NOMO-1 treated with dmso at 0.1 percent for 144 hours (cell line): ENCODE data around the gene EEFSEC.
A peak's percentile ranks its signal among the peaks of the same experiment; 100 is the strongest.

Experiments
- DNase-seq: peaks from one replicate; lab custom pipeline; 2025; ENCODE audit not compliant: unreplicated experiment; lab: John Stamatoyannopoulos, UW

Gene EEFSEC

DNA sequence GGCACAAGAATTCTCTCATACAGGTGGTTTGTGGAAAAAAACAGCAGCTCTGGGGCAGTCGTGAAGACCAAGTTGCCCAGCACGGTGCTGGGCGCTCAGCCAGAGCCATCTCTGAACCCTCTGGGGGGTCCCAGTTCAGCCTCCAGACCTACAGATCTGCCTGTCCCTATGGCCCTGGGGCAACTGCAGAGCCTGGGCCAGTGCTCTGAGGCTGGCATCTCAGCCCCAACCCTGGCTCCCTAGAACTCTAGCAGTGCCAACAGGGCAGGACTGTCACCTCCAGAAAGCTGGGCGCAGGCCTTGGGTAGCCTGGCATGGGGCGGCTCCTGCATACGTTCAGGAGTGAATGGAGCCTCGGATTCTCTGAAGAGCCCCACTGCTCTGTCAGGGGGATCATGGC is 268.7 kb downstream of the EEFSEC start:
- DNase-seq = no peak

GRCh38 chr3:128422762-128423524 is 269.7 kb downstream of the EEFSEC start:
- DNase-seq = no peak

DNA sequence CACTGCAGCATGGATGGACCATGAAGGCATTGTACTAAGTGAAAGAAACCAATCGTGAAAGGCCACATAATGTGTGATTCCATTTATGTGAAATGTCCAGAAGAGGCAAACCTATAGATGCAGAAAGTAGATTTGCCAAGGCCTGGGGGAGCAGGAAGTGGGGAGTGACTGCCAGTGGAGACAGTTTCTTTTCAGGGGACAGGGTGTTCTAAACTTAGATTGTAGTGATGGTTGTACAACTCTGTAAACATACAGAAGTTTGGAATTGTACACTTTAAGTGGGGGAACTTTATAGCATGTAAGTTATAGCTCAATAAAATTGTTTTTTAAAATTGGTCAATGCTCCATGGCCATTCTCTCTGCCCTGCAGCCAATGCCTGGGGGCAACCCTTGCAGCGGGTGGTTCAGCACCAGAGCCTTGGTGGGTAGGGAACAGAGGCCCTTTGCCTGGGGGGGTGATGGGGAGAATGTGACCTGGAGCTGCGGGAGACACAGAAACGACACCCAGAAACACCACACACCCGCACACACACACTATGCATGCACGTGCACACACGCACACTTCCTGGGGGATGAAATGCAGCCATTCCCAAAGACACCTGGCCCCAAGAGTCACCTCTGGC is 270.4 kb downstream of the EEFSEC start:
- DNase-seq = no peak

DNA sequence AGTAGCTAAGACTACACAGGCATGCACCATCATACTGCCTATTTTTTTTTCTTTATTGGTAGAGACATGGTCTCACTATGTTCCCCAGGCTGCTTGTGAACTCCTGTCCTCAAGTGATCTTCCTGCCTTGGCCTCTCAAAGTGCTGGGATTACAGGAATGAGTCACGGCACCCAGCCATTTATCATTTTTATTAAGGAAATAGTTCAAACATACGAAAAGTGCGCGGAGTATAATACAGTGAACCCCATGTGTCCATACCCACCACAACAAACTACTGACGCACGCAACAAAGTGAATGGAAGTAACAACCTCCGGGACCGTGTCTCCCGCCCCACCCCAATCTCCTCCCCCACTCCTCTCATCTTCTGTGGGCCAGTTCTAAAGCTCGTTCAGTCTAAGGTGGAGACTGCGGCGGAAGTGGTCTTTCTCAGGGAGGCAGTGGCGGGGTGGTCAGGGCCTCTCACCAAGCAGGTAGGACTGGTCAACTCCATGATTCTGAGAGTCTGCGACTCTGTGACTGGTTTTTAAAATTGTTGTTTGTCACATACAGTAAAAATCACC is 271.3 kb downstream of the EEFSEC start:
- DNase-seq = no peak

DNA sequence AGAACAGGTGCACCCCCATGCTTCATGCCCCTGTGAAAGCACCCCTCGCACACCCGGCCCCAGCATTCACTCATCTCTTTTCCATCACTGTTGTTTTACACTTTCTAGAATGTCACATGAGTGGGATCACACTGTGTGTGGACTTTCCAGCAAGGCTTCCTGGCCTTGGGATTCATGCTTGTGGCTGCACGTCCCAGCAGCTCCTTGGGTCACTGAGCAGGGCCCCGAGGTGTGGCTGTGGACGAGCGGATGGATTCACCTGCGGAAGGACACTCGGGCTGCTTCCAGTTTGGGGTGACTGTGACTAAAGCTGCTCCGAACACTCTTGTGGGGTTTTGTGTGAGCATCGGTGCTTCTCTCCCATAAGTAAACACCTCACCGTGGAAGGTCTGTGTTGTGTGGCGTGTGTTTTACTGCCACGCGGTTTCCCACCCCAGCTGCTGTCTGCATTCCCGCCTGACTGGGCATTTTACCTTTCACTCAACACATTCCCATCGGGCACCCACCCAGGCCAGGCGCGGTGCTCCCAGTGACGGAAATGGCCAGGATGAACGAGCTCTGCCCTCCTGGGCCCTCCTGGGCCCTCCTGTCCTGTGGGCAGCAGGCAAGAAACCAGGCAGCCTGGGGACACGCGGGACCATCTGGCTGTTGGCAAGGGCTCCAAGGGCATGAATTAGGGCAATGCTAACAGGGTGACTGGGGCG is 272.0 kb downstream of the EEFSEC start:
- no peak for DNase-seq

- no peak for DNase-seq
Measured at GRCh38 chr3:128425846-128426127, 272.5 kb downstream of the EEFSEC start.

DNA sequence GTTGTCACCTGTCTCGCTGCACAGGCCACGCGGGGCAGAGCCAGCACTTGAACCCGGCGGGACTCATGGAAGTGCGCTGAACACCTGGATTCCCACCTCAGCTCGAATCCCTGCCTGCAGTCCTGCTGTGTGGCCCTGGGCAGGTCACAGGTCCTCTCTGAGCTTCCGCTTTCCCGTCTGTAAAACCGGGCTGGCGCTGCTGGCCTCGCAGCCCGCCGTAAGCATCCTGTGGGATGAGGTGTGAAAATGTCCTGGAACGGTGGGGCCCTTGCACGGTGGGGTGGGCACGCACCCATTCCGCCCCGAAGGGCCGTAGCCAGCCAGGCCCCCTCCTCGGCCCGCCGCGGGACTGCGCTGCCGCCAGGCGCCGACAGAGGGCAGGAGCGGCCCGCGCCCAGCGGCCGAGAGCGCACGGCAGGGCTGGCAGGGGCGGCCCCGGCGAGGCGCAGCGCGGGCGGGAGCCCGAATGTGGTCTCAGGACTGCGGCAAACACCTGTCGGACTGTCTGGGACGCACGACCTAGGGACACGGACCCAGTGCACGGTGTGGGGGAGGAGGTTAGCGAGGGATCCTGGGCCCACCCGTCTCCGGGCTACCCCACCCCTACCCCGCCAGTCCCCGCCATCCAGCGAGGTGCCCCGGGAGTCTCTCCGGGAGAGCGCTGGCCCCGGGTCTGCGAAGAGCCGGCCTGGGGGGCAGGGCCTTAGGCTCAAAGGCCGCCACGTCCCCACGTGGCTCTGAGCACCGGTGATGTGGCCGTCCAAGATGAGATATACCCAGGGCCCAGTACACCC is 273.0 kb downstream of the EEFSEC start:
- DNase-seq = peak; percentile 54

GRCh38 chr3:128427175-128427857 is 274.0 kb downstream of the EEFSEC start:
- DNase-seq = no peak

GRCh38 chr3:128427872-128428822 is 274.9 kb downstream of the EEFSEC start:
- no peak for DNase-seq

GRCh38 chr3:128429275-128429674 is 276.0 kb downstream of the EEFSEC start:
- no peak for DNase-seq

GRCh38 chr3:128429751-128430150 is 276.5 kb downstream of the EEFSEC start:
- no peak for DNase-seq

- DNase-seq = no peak
Measured at GRCh38 chr3:128430301-128430700, 277.0 kb downstream of the EEFSEC start.

- DNase-seq = no peak
Measured at GRCh38 chr3:128430731-128431130, 277.4 kb downstream of the EEFSEC start.

DNA sequence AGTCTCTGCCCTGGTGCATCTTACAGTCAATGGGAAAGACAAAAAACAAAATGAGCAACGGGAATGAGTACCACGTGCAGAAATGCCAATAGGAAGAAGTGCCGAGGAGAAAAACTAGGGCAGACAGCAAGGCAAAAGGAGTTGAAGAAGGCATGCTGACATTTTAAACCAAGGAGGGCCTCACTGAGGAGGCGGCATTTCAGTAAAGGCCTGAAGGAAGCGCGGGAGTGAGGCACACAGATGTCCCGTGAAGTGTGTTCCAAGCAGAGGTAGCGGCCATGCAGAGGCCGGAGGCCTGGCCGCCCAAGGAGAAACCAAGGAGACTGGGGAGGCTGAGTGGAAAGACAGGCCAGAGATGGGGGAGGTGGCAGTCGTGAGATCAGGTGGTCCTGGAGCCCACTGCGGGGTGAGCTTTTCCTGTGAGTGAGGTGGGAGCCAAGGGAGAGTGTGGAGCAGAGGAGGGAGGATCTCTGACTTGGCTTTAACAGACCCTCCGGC is 278.6 kb downstream of the EEFSEC start:
- no peak for DNase-seq

GRCh38 chr3:128432301-128432970 is 279.2 kb downstream of the EEFSEC start:
- no peak for DNase-seq

- no peak for DNase-seq
Measured at GRCh38 chr3:128432971-128433836, 279.9 kb downstream of the EEFSEC start.

DNA sequence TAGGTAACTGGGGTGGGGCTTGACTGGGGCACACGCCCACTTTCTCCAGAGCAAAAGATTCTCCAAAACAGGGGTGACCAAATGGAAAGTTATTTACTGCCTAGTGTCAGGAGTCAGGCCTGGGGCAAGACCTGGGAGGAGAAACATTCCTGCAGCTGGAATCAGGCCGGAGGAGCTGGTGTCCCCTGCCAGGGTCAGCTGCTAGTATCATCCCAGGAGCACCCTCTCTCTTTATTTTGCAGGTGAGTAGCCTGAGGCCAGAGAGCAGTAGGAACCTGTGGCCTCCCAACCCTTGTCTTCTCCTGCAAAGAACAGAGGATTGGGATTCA is 280.5 kb downstream of the EEFSEC start:
- no peak for DNase-seq

DNA sequence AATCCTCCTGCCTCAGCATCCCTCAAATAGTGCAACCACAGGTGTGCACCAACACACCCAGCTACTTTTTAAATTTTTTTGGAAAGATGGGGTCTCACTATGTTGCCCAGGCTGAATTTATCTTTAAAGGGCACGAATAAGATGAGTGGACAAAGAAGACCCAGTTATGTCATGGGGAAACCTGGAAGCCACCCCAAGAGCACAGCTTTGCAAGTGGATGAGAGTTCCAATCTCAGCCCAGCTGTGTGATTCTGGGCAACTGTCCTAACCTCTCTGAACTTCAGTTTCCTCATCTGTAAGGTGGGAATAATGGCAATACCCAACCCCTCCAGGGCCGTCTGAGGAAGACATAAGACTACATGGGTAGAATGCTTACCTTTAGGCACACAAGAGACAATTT is 281.2 kb downstream of the EEFSEC start:
- DNase-seq = no peak
